NT2/D1 (cell line): ENCODE measurements around the gene KDM3A.
"Not testable (repeated sequence)": the region's sequence is repeated elsewhere in the genome, so short reads cannot be mapped to it uniquely, and the experiment has no call there.

ENCODE experiments used
- YY1 ChIP-seq: IDR thresholded peaks from 2 replicates; pipeline ENCODE4 v1.6.1; 2011; ENCODE audit not compliant: insufficient read length, insufficient read depth
- ZNF274 ChIP-seq: IDR thresholded peaks from 2 replicates; pipeline ENCODE4 v1.6.1; 2011; ENCODE audit warnings: mild to moderate bottlenecking, low read depth, low read length

DNA sequence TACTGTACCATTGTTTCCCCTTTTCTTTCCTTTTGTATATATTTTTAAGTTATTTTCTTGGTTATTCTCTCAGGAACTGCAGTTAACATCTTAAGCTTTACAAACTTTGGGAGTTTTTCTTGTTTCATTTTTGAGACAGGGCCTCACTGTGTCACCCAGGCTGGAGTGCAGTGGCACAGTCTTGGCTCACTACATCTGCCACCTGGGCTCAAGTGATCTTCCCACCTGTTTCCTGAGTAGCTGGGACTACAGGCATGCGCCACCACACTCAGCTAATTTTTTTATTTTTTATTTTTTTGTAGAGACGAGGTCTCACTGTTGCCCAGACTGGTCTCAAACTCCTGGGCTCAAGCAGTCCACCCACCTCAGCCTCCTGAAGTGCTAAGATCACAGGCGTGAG, 55.2 kb downstream of the KDM3A start:
- TF ChIP-seq ZNF274, YY1: not testable (repeated sequence)
